ENCODE measurements around the gene SLC7A11.

GRCh38 chr4:138243369-138243768 lies 1.2 kb upstream of the SLC7A11 start:
- no peak for TF ChIP-seq CTCF (IDR thresholded peaks at IDR 0.05; ENCODE audit: low read length)
- TF ChIP-seq EZH2 (optimal IDR thresholded peaks at IDR 0.05; ENCODE audit: low read depth, low read length) = no peak

All from MM.1S (cell line).